ENCODE data around the gene LRRC8B.

DNA sequence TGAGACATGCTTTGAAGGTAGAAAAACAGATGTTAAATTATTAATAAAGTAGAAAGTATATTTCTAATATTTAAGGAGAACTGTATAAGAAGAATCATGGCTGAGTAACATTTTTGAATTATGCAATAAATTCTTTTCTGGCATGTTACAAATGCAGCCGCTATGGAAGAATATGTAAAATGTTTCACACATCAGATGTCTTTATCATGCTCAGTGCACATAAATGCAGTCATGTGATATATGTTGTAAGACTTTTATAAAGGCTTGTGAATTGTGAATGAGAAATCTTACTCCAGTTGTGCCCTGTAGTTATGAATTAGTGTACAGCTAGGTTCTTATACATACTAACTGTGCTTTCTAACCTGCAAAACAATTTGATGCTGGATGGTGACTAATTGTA lies 53.5 kb downstream of the LRRC8B start:
- TF ChIP-seq CTCF (IDR thresholded peaks at IDR 0.05) (no peak), POLR2A (IDR thresholded peaks at IDR 0.05) (no peak)
